Activated T-helper 1 cell treated with Interleukin-2 at 50 U/mL for 16 hours (primary cell): ENCODE measurements around the gene STK35.

Experiments
- DNase-seq: peaks from one replicate; pipeline ENCODE4 v3.0.0-alpha.2; 2020; ENCODE audit warnings: low read depth

STK35 gene

GRCh38 chr20:2101057-2101864 lies at the start of gene STK35:
TSS of gene STK35 (plus strand) at chr20:2101827. CDS start at chr20:2101882, 55 bp downstream.
- peak; percentile 56 for DNase-seq

- DNase-seq: no peak
These were observed 49.7 kb upstream of the STK35 start for GRCh38 chr20:2051946-2052345.

GRCh38 chr20:2052741-2053140 lies 48.9 kb upstream of the STK35 start:
- no peak for DNase-seq

- DNase-seq: no peak
These were observed 48.0 kb upstream of the STK35 start for GRCh38 chr20:2053615-2054014.

GRCh38 chr20:2054911-2055310 lies 46.7 kb upstream of the STK35 start:
- DNase-seq: no peak

- no peak for DNase-seq
These were observed 42.2 kb upstream of the STK35 start for GRCh38 chr20:2059411-2059810.

- DNase-seq: no peak
These were observed 36.5 kb upstream of the STK35 start for GRCh38 chr20:2065099-2065498.

- no peak for DNase-seq
These were observed 35.0 kb upstream of the STK35 start for GRCh38 chr20:2066461-2067122.

GRCh38 chr20:2080532-2081224 lies 20.9 kb upstream of the STK35 start:
- no peak for DNase-seq

GRCh38 chr20:2084703-2085102 lies 16.9 kb upstream of the STK35 start:
- DNase-seq: no peak

GRCh38 chr20:2086177-2086979 lies 15.2 kb upstream of the STK35 start:
- DNase-seq: no peak

- no peak for DNase-seq
These were observed 14.6 kb upstream of the STK35 start for GRCh38 chr20:2086980-2087377.

- no peak for DNase-seq
These were observed 12.7 kb upstream of the STK35 start for GRCh38 chr20:2088891-2089290.

- DNase-seq: no peak
These were observed 12.2 kb upstream of the STK35 start for GRCh38 chr20:2089447-2089846.

GRCh38 chr20:2093159-2093781 lies 8.4 kb upstream of the STK35 start:
- no peak for DNase-seq

- no peak for DNase-seq
These were observed 7.7 kb upstream of the STK35 start for GRCh38 chr20:2093883-2094282.

GRCh38 chr20:2101865-2102584 lies 398 bp downstream of the STK35 start:
- peak; percentile 77 for DNase-seq

- DNase-seq: peak; percentile 75
These were observed 1.2 kb downstream of the STK35 start for GRCh38 chr20:2102585-2103460.

- DNase-seq: no peak
These were observed 2.0 kb downstream of the STK35 start for GRCh38 chr20:2103461-2104153.
